ENCODE data around the gene MATR3.

Gene MATR3

GRCh38 chr5:139360384-139360783 is 66.8 kb downstream of the MATR3 start:
- Histone ChIP-seq H3K9ac (ENCODE audit: insufficient read length, low read depth) (no peak overlapping the region), H3K9me3 (ENCODE audit: insufficient read depth, low read length) (no peaks in the 10 kb centered on the region), H3K27me3 (ENCODE audit: insufficient read depth, insufficient read length) (no peaks in the 10 kb centered on the region), H3K36me3 (ENCODE audit: insufficient read depth, insufficient read length, low read length) (peaks cover 18% of the 10 kb centered on the region), H3K4me3 (ENCODE audit: insufficient read length, low read depth) (no peak overlapping the region), H3K4me1 (ENCODE audit: insufficient read depth, insufficient read length) (no peaks in the 10 kb centered on the region)
- TF ChIP-seq SUZ12 (IDR thresholded peaks at IDR 0.05; ENCODE audit: extremely low read depth, insufficient read depth, insufficient read length) (no peak), ZNF274 (IDR thresholded peaks at IDR 0.05; ENCODE audit: low read depth, low read length) (no peak), YY1 (IDR thresholded peaks at IDR 0.05; ENCODE audit: insufficient read depth, insufficient read length) (no peak)
- DNase-seq (ENCODE audit: low read depth, low spot score): no peak

- H3K4me1 ChIP-seq (ENCODE audit: insufficient read depth, insufficient read length): no peaks in the 10 kb centered on the region
- H3K36me3 ChIP-seq (ENCODE audit: insufficient read depth, insufficient read length, low read length): peaks cover 30% of the 10 kb centered on the region
- TF ChIP-seq ZNF274 (IDR thresholded peaks at IDR 0.05; ENCODE audit: low read depth, low read length): no peak
- no peak for TF ChIP-seq SUZ12 (IDR thresholded peaks at IDR 0.05; ENCODE audit: extremely low read depth, insufficient read depth, insufficient read length)
- TF ChIP-seq YY1 (IDR thresholded peaks at IDR 0.05; ENCODE audit: insufficient read depth, insufficient read length): no peak
- no peaks in the 10 kb centered on the region for H3K9me3 ChIP-seq (ENCODE audit: insufficient read depth, low read length)
- H3K9ac ChIP-seq (ENCODE audit: insufficient read length, low read depth): no peak overlapping the region
- H3K27me3 ChIP-seq (ENCODE audit: insufficient read depth, insufficient read length): no peaks in the 10 kb centered on the region
- no peak overlapping the region for H3K4me3 ChIP-seq (ENCODE audit: insufficient read length, low read depth)
- DNase-seq (ENCODE audit: low read depth, low spot score): no peak
Observed at GRCh38 chr5:139361835-139362429, 68.4 kb downstream of the MATR3 start.

GRCh38 chr5:139363937-139364336 is 70.4 kb downstream of the MATR3 start:
- H3K9ac ChIP-seq (ENCODE audit: insufficient read length, low read depth): no peak overlapping the region
- H3K4me1 ChIP-seq (ENCODE audit: insufficient read depth, insufficient read length): no peaks in the 10 kb centered on the region
- no peaks in the 10 kb centered on the region for H3K27me3 ChIP-seq (ENCODE audit: insufficient read depth, insufficient read length)
- peaks cover 38% of the 10 kb centered on the region for H3K36me3 ChIP-seq (ENCODE audit: insufficient read depth, insufficient read length, low read length)
- TF ChIP-seq ZNF274 (IDR thresholded peaks at IDR 0.05; ENCODE audit: low read depth, low read length) (no peak), SUZ12 (IDR thresholded peaks at IDR 0.05; ENCODE audit: extremely low read depth, insufficient read depth, insufficient read length) (no peak), YY1 (IDR thresholded peaks at IDR 0.05; ENCODE audit: insufficient read depth, insufficient read length) (no peak)
- no peak overlapping the region for H3K4me3 ChIP-seq (ENCODE audit: insufficient read length, low read depth)
- H3K9me3 ChIP-seq (ENCODE audit: insufficient read depth, low read length): no peaks in the 10 kb centered on the region
- no peak for DNase-seq (ENCODE audit: low read depth, low spot score)

- TF ChIP-seq ZNF274 (IDR thresholded peaks at IDR 0.05; ENCODE audit: low read depth, low read length): no peak
- no peak for TF ChIP-seq SUZ12 (IDR thresholded peaks at IDR 0.05; ENCODE audit: extremely low read depth, insufficient read depth, insufficient read length)
- no peak for TF ChIP-seq YY1 (IDR thresholded peaks at IDR 0.05; ENCODE audit: insufficient read depth, insufficient read length)
- H3K36me3 ChIP-seq (ENCODE audit: insufficient read depth, insufficient read length, low read length): peaks cover 42% of the 10 kb centered on the region
Observed at GRCh38 chr5:139364466-139364865, 70.9 kb downstream of the MATR3 start.

GRCh38 chr5:139368613-139369012 is 75.1 kb downstream of the MATR3 start:
- no peak overlapping the region for H3K4me3 ChIP-seq (ENCODE audit: insufficient read length, low read depth)
- H3K4me1 ChIP-seq (ENCODE audit: insufficient read depth, insufficient read length): peaks cover under 1% of the 10 kb centered on the region
- H3K27me3 ChIP-seq (ENCODE audit: insufficient read depth, insufficient read length): no peaks in the 10 kb centered on the region
- no peak for DNase-seq (ENCODE audit: low read depth, low spot score)
- no peaks in the 10 kb centered on the region for H3K9me3 ChIP-seq (ENCODE audit: insufficient read depth, low read length)
- H3K9ac ChIP-seq (ENCODE audit: insufficient read length, low read depth): no peak overlapping the region
- H3K36me3 ChIP-seq (ENCODE audit: insufficient read depth, insufficient read length, low read length): peaks cover 55% of the 10 kb centered on the region
- TF ChIP-seq SUZ12 (IDR thresholded peaks at IDR 0.05; ENCODE audit: extremely low read depth, insufficient read depth, insufficient read length): no peak
- TF ChIP-seq ZNF274 (IDR thresholded peaks at IDR 0.05; ENCODE audit: low read depth, low read length): no peak
- no peak for TF ChIP-seq YY1 (IDR thresholded peaks at IDR 0.05; ENCODE audit: insufficient read depth, insufficient read length)

More at GRCh38 chr5:139364466-139364865, 70.9 kb downstream of the MATR3 start:
- no peaks in the 10 kb centered on the region for H3K27me3 ChIP-seq (ENCODE audit: insufficient read depth, insufficient read length)
- no peaks in the 10 kb centered on the region for H3K9me3 ChIP-seq (ENCODE audit: insufficient read depth, low read length)
- no peak overlapping the region for H3K4me3 ChIP-seq (ENCODE audit: insufficient read length, low read depth)
- H3K9ac ChIP-seq (ENCODE audit: insufficient read length, low read depth): no peak overlapping the region
- H3K4me1 ChIP-seq (ENCODE audit: insufficient read depth, insufficient read length): no peaks in the 10 kb centered on the region
- DNase-seq (ENCODE audit: low read depth, low spot score): no peak

- H3K4me3 ChIP-seq (ENCODE audit: insufficient read length, low read depth): no peak overlapping the region
- no peak overlapping the region for H3K9ac ChIP-seq (ENCODE audit: insufficient read length, low read depth)
- peaks cover 2% of the 10 kb centered on the region for H3K4me1 ChIP-seq (ENCODE audit: insufficient read depth, insufficient read length)
- no peaks in the 10 kb centered on the region for H3K27me3 ChIP-seq (ENCODE audit: insufficient read depth, insufficient read length)
- DNase-seq (ENCODE audit: low read depth, low spot score): no peak
- no peaks in the 10 kb centered on the region for H3K9me3 ChIP-seq (ENCODE audit: insufficient read depth, low read length)
- peaks cover 54% of the 10 kb centered on the region for H3K36me3 ChIP-seq (ENCODE audit: insufficient read depth, insufficient read length, low read length)
- no peak for TF ChIP-seq SUZ12 (IDR thresholded peaks at IDR 0.05; ENCODE audit: extremely low read depth, insufficient read depth, insufficient read length)
- no peak for TF ChIP-seq YY1 (IDR thresholded peaks at IDR 0.05; ENCODE audit: insufficient read depth, insufficient read length)
- TF ChIP-seq ZNF274 (IDR thresholded peaks at IDR 0.05; ENCODE audit: low read depth, low read length): no peak
Observed at GRCh38 chr5:139369181-139369580, 75.6 kb downstream of the MATR3 start.

- Histone ChIP-seq H3K4me3 (ENCODE audit: insufficient read length, low read depth) (no peak overlapping the region), H3K9me3 (ENCODE audit: insufficient read depth, low read length) (no peaks in the 10 kb centered on the region), H3K27me3 (ENCODE audit: insufficient read depth, insufficient read length) (no peaks in the 10 kb centered on the region), H3K36me3 (ENCODE audit: insufficient read depth, insufficient read length, low read length) (peaks cover 39% of the 10 kb centered on the region), H3K9ac (ENCODE audit: insufficient read length, low read depth) (no peak overlapping the region), H3K4me1 (ENCODE audit: insufficient read depth, insufficient read length) (peaks cover 2% of the 10 kb centered on the region)
- DNase-seq (ENCODE audit: low read depth, low spot score): no peak
- no peak for TF ChIP-seq ZNF274 (IDR thresholded peaks at IDR 0.05; ENCODE audit: low read depth, low read length)
- TF ChIP-seq SUZ12 (IDR thresholded peaks at IDR 0.05; ENCODE audit: extremely low read depth, insufficient read depth, insufficient read length): no peak
- no peak for TF ChIP-seq YY1 (IDR thresholded peaks at IDR 0.05; ENCODE audit: insufficient read depth, insufficient read length)
Observed at GRCh38 chr5:139371482-139372435, 78.2 kb downstream of the MATR3 start.

Measured in NT2/D1 (cell line).